ENCODE measurements around the gene DGCR8. TPM values are rescaled to one million over a fixed set of nuclear protein-coding genes. Genes with fewer than 3 reads are reported as not detected.

The DGCR8 gene
- total RNA-seq, 1 experiment from 2014 or later: 53.1 TPM

DNA sequence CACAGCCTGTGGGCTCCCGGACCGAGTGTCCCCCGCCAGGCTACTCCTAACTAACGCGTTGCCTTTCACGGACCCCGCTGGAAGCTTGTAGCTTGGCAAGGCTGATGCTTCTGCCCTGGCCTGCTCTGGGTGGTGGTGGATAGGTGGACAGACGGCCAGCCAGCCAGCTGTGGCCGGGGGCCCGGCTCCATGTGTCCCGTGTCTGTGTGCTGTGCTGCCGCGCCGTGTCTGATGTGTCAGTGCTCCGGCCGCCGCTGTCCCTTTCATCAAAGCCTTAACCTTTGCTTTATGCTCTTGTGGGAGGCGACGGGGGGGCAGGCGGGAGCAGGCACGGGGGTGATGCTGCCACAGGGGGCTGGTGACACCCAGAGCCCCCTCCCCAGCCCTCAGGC, 65.8 kb downstream of the DGCR8 start:
- no TSS peak for BruUV-seq (replicated peaks)

DNA sequence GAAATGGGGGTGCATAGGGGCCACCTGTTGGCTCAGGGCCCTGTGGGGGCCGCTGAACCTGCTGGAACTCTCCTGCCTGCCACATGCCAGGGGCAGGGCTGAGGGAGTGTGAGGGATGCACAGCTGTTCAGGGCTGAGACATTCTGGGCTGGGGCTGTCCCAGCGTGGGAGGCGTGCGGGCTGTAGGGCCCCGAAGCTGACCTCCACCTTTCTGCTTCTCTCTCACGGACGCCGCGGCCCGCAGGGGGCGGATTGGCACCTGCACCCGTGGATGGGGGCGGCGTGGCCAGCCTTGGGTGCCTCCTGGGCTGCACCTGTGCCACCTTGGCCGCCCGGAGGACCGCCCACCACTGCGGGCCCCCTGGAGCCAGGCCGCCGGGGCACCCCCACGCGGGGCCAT, 66.7 kb downstream of the DGCR8 start:
- no peak for DNase-seq
- Mint-ChIP-seq H3K36me3 (ENCODE audit: insufficient read depth, unreplicated experiment) (no peaks in the 10 kb centered on the region), H3K9me3 (ENCODE audit: unreplicated experiment) (no peaks in the 10 kb centered on the region), H3K27me3 (ENCODE audit: insufficient read depth, unreplicated experiment) (no peaks in the 10 kb centered on the region), H3K4me3 (ENCODE audit: unreplicated experiment) (no peak overlapping the region), H3K27ac (ENCODE audit: unreplicated experiment) (no peak overlapping the region), H3K4me1 (ENCODE audit: low read depth, unreplicated experiment) (no peaks in the 10 kb centered on the region)
- BruUV-seq (replicated peaks): no TSS peak
- Histone ChIP-seq H3K27me3 (replicated peaks; ENCODE audit: control insufficient read depth, insufficient read depth, low read length) (no peaks in the 10 kb centered on the region), H3K4me3 (ENCODE audit: low read depth, low read length) (no peak overlapping the region), H3K36me3 (ENCODE audit: control insufficient read depth, insufficient read depth, low read length) (no peaks in the 10 kb centered on the region), H3K4me1 (no peaks in the 10 kb centered on the region), H3K9me3 (no peaks in the 10 kb centered on the region)
- CTCF ChIA-PET: no interaction called here
- POLR2A ChIA-PET: no interaction called here
- intact Hi-C loops (cut with micrococcal nuclease; ENCODE audit: unreplicated experiment): no loop called here
- TF ChIP-seq, protein P1, sequence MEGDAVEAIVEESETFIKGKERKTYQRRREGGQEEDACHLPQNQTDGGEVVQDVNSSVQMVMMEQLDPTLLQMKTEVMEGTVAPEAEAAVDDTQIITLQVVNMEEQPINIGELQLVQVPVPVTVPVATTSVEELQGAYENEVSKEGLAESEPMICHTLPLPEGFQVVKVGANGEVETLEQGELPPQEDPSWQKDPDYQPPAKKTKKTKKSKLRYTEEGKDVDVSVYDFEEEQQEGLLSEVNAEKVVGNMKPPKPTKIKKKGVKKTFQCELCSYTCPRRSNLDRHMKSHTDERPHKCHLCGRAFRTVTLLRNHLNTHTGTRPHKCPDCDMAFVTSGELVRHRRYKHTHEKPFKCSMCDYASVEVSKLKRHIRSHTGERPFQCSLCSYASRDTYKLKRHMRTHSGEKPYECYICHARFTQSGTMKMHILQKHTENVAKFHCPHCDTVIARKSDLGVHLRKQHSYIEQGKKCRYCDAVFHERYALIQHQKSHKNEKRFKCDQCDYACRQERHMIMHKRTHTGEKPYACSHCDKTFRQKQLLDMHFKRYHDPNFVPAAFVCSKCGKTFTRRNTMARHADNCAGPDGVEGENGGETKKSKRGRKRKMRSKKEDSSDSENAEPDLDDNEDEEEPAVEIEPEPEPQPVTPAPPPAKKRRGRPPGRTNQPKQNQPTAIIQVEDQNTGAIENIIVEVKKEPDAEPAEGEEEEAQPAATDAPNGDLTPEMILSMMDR (IDR thresholded peaks at IDR 0.05; ENCODE audit: insufficient read depth in 1 of 2, low read depth in 1 of 2, low read length in 1 of 2, severe bottlenecking in 1 of 2, unreplicated experiment in 1 of 2): no peak

More for the DNA sequence above, 65.8 kb downstream of the DGCR8 start:
- H3K27me3 Mint-ChIP-seq (ENCODE audit: insufficient read depth, unreplicated experiment): no peaks in the 10 kb centered on the region
- intact Hi-C loops (cut with micrococcal nuclease; ENCODE audit: unreplicated experiment): no loop called here
- ChIA-PET CTCF (no interaction called here), POLR2A (no interaction called here)
- TF ChIP-seq, protein P1 (IDR thresholded peaks at IDR 0.05; ENCODE audit: insufficient read depth in 1 of 2, low read depth in 1 of 2, low read length in 1 of 2, severe bottlenecking in 1 of 2, unreplicated experiment in 1 of 2): no peak
- no peaks in the 10 kb centered on the region for H3K27me3 ChIP-seq (replicated peaks; ENCODE audit: control insufficient read depth, insufficient read depth, low read length)
- no peak overlapping the region for H3K4me3 ChIP-seq (ENCODE audit: low read depth, low read length)
- H3K4me3 Mint-ChIP-seq (ENCODE audit: unreplicated experiment): no peak overlapping the region
- no peaks in the 10 kb centered on the region for H3K9me3 ChIP-seq
- no peaks in the 10 kb centered on the region for H3K36me3 ChIP-seq (ENCODE audit: control insufficient read depth, insufficient read depth, low read length)
- no peaks in the 10 kb centered on the region for H3K9me3 Mint-ChIP-seq (ENCODE audit: unreplicated experiment)
- no peaks in the 10 kb centered on the region for H3K4me1 Mint-ChIP-seq (ENCODE audit: low read depth, unreplicated experiment)
- H3K27ac Mint-ChIP-seq (ENCODE audit: unreplicated experiment): no peak overlapping the region
- DNase-seq: no peak
- H3K4me1 ChIP-seq: no peaks in the 10 kb centered on the region
- no peaks in the 10 kb centered on the region for H3K36me3 Mint-ChIP-seq (ENCODE audit: insufficient read depth, unreplicated experiment)

DNA sequence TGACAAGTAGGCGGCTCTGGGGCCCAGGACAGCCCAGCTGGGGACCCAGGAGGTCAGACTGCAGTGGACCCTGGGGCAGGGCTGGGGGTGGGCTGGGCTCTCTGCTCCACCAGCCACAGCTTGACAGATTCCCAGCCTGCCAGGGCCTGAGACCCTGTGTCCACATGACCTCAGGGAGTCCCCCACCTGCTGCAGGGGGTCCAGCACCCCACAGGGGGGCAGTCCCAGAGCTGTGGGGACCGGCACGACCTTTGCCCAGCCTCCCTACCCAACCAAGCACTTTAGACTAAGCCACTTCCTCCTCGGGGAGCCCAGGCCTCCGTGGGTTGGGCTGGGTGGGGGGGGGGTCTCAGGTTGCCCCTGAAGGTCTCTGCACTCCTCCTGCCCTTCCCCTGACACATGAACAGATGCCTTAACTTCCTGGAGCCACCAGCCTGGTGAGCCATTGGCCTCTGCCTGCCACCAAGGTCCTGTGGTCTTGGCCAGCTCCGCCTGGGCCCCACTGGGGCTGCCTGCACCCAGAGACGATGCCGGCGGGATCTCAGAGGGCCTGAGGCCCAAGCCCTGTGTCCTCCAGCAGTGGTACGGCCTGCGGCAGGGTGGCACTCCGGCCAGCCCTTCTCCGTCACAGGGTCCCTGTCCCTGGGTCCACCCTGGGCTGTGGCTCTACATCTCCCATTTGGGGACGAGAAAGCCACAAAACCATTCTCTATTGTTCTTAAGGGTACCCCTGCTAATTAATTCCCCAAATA, 67.4 kb downstream of the DGCR8 start:
- intact Hi-C loops (cut with micrococcal nuclease; ENCODE audit: unreplicated experiment): no loop called here
- BruUV-seq (replicated peaks): no TSS peak
- Mint-ChIP-seq H3K36me3 (ENCODE audit: insufficient read depth, unreplicated experiment) (no peaks in the 10 kb centered on the region), H3K27ac (ENCODE audit: unreplicated experiment) (no peak overlapping the region), H3K4me1 (ENCODE audit: low read depth, unreplicated experiment) (no peaks in the 10 kb centered on the region), H3K4me3 (ENCODE audit: unreplicated experiment) (no peak overlapping the region), H3K9me3 (ENCODE audit: unreplicated experiment) (no peaks in the 10 kb centered on the region), H3K27me3 (ENCODE audit: insufficient read depth, unreplicated experiment) (no peaks in the 10 kb centered on the region)
- TF ChIP-seq, protein P1 (IDR thresholded peaks at IDR 0.05; ENCODE audit: insufficient read depth in 1 of 2, low read depth in 1 of 2, low read length in 1 of 2, severe bottlenecking in 1 of 2, unreplicated experiment in 1 of 2): no peak
- H3K36me3 ChIP-seq (ENCODE audit: control insufficient read depth, insufficient read depth, low read length): no peaks in the 10 kb centered on the region
- no peaks in the 10 kb centered on the region for H3K4me1 ChIP-seq
- H3K9me3 ChIP-seq: no peaks in the 10 kb centered on the region
- ChIA-PET CTCF (interaction anchor here (0.6 kb wide), 1 partner anchor 198 kb away, joined by 3 read pairs; no protein-coding TSS in a partner anchor), POLR2A (no interaction called here)
- no peaks in the 10 kb centered on the region for H3K27me3 ChIP-seq (replicated peaks; ENCODE audit: control insufficient read depth, insufficient read depth, low read length)
- H3K4me3 ChIP-seq (ENCODE audit: low read depth, low read length): no peak overlapping the region
- DNase-seq: no peak

Measured in Caco-2 (cell line).